Esophagus squamous epithelium (tissue), 5 donors: ENCODE measurements around the gene HDC. TPM values are rescaled to one million over a fixed set of nuclear protein-coding genes. Genes with fewer than 3 reads are reported as not detected.

ENCODE experiments used
- DNase-seq: peaks from one replicate; lab custom pipeline; 2025; lab: John Stamatoyannopoulos, UW
- H3K27ac ChIP-seq, 4 donors: fragments of 200-600 bp; sonication (generic); one replicate each; pipeline ENCODE4 v1.5.1; 2016 to 2019; ENCODE audit warnings: mild to moderate bottlenecking in 1 of 4
- H3K27me3 ChIP-seq, 4 donors: fragments of 200-600 bp; sonication (generic); 1 replicate in 3 of 4; 2 replicates in 1 of 4; pipeline versions ENCODE4 v1.5.1 to v1.6.0; 2017 to 2021; ENCODE audit warnings: antibody characterized with exemption in 1 of 4
- H3K36me3 ChIP-seq, 3 donors: fragments of 200-600 bp; sonication (generic); one replicate each; pipeline ENCODE4 v1.5.1; 2016 to 2019
- H3K4me1 ChIP-seq, 3 donors: fragments of 200-600 bp; sonication (generic); one replicate each; pipeline ENCODE4 v1.5.1; 2017 to 2019
- H3K4me3 ChIP-seq, 4 donors: fragments of 200-600 bp; sonication (generic); 1 replicate in 3 of 4; 2 replicates in 1 of 4; pipeline ENCODE4 v1.5.1; 2016 to 2019; ENCODE audit warnings: mild to moderate bottlenecking in 2 of 4, moderate library complexity in 1 of 4
- H3K9me3 ChIP-seq, 3 donors: fragments of 200-600 bp; sonication (generic); one replicate each; pipeline ENCODE4 v1.5.1; 2016 to 2019
- POLR2A ChIP-seq, 4 donors: fragments of 450-650 bp; IDR thresholded peaks; one replicate each; pipeline ENCODE4 v1.6.1; 2017; ENCODE audit warnings: antibody characterized with exemption in 4 of 4, mild to moderate bottlenecking in 4 of 4, moderate library complexity in 3 of 4
- WGBS, 2 donors: methylation state at CpG; one replicate each; pipeline ENCODE4 v1.1.5; 2018; 5-methylcytosine and 5-hydroxymethylcytosine counted together
- intact Hi-C: fragments of 100-400 bp; cut with DNase I; formaldehyde crosslinking; loops from one replicate; pipeline ENCODE4 v1.15.0; 2022
- total RNA-seq, 4 donors: library from RNA; depleted of rRNA; stranded (reverse); fragments of >200 nt; gene quantifications; one replicate each; pipeline ENCODE4 v1.1.0, GENCODE V29; 2016
- TF ChIP-seq, protein P1 (sequence below), 6 experiments: fragments of 450-650 bp in 4 of 6; fragments of 200-600 bp in 2 of 6; sonication (generic) in 2 of 6; IDR thresholded peaks; one replicate each; pipeline ENCODE4 v1.5.1; 2016 to 2019; ENCODE audit warnings: antibody characterized with exemption in 6 of 6, mild to moderate bottlenecking in 4 of 6, moderate library complexity in 4 of 6
- donor health status: DM: yes; HTN: yes; CAD: no.

The HDC gene
- total RNA-seq, 4 donors from 2014 or later = 0.26 to 4.4 TPM; not detected in 2

DNA sequence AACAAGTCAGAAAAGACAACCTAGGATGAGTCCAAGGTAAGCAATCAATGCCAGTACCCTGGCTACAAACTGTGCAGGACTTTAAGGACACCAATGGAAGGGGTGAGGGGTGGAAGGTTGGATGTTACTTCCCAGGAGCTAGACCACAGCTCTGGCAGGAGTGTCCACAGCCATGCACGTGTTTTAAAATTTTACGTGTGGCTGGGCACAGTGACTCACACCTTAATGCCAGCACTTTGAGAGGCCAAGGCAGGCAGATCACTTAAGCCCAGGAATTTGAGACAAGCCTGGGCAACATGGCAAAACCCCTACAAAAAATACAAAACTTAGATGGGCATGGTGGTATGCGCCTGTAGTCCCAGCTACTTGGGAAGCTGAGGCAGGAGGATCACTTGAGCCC is 14.7 kb upstream of the HDC start:
- WGBS, 2 donors = 51 to 68% methylated on average over 3 of the region's 3 CpGs
- Histone ChIP-seq H3K4me3 (no peak overlapping the region), H3K9me3 (no peaks in the 10 kb centered on the region), H3K4me1 (peaks cover 0 to 6% (median 0%) of the 10 kb centered on the region in 3 donors), H3K36me3 (peaks cover 0 to 10% (median 0%) of the 10 kb centered on the region in 3 donors), H3K27me3 (no peaks in the 10 kb centered on the region), H3K27ac (no peak overlapping the region)
- no peak for DNase-seq
- intact Hi-C loops = no loop called here
- TF ChIP-seq, protein P1, sequence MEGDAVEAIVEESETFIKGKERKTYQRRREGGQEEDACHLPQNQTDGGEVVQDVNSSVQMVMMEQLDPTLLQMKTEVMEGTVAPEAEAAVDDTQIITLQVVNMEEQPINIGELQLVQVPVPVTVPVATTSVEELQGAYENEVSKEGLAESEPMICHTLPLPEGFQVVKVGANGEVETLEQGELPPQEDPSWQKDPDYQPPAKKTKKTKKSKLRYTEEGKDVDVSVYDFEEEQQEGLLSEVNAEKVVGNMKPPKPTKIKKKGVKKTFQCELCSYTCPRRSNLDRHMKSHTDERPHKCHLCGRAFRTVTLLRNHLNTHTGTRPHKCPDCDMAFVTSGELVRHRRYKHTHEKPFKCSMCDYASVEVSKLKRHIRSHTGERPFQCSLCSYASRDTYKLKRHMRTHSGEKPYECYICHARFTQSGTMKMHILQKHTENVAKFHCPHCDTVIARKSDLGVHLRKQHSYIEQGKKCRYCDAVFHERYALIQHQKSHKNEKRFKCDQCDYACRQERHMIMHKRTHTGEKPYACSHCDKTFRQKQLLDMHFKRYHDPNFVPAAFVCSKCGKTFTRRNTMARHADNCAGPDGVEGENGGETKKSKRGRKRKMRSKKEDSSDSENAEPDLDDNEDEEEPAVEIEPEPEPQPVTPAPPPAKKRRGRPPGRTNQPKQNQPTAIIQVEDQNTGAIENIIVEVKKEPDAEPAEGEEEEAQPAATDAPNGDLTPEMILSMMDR (IDR thresholded peaks at IDR 0.05) = no peak
- no peak for TF ChIP-seq POLR2A (IDR thresholded peaks at IDR 0.05)

DNA sequence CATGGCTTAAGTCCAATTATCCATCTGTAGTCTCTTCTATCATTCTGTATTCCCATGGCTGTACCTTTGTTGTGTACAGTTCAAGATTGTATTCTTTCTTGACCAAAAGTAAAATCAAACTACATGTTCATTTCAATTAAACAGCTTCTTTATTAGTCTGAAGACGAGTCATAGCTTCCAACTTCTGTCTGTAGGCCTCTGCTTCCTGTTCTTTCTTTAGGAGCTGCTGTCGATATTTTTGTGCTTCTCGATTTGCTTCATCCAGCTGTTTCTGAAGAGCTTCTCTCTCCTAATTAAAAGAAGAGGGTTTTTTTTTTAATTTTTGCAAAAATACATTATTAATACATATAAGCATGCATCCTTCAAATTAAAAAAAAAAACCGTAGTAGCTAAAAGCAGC is 13.0 kb upstream of the HDC start:
- Histone ChIP-seq H3K27ac (no peak overlapping the region), H3K27me3 (no peaks in the 10 kb centered on the region), H3K4me3 (no peak overlapping the region), H3K9me3 (no peaks in the 10 kb centered on the region), H3K4me1 (peaks cover 0 to 6% (median 0%) of the 10 kb centered on the region in 3 donors), H3K36me3 (peaks cover 0 to 7% (median 0%) of the 10 kb centered on the region in 3 donors)
- DNase-seq = no peak
- TF ChIP-seq POLR2A (IDR thresholded peaks at IDR 0.05) = no peak
- TF ChIP-seq, protein P1 (IDR thresholded peaks at IDR 0.05) = no peak
- intact Hi-C loops = no loop called here
- 76 to 78% methylated on average over 4 of the region's 4 CpGs for WGBS, 2 donors

DNA sequence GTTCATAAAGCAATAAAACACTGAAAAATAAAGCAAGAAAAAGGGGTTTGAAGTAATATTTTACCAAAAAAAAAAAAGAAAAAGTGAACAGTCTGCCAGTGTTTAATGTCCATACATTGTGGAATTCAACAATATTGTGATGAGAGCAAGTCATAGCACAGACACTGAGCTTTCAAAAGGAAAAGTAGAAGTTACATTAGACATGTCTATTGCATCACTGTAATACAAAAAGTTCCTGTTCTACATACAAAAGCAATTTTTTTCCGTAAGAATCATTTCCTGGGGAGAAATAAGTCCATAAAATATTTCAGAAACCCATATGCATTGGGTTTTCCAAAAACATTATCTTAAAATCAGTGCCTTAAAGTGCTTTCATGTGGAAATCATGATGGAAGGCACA is 11.8 kb upstream of the HDC start:
- Histone ChIP-seq H3K27me3 (no peaks in the 10 kb centered on the region), H3K4me1 (peaks cover 0 to 6% (median 0%) of the 10 kb centered on the region in 3 donors), H3K36me3 (peaks cover 0 to 7% (median 0%) of the 10 kb centered on the region in 3 donors), H3K27ac (no peak overlapping the region), H3K4me3 (no peak overlapping the region), H3K9me3 (no peaks in the 10 kb centered on the region)
- intact Hi-C loops = no loop called here
- TF ChIP-seq, protein P1 (IDR thresholded peaks at IDR 0.05) = no peak
- no peak for TF ChIP-seq POLR2A (IDR thresholded peaks at IDR 0.05)
- WGBS, 2 donors = 76 to 77% methylated on average over 1 of the region's 1 CpG
- DNase-seq = no peak

DNA sequence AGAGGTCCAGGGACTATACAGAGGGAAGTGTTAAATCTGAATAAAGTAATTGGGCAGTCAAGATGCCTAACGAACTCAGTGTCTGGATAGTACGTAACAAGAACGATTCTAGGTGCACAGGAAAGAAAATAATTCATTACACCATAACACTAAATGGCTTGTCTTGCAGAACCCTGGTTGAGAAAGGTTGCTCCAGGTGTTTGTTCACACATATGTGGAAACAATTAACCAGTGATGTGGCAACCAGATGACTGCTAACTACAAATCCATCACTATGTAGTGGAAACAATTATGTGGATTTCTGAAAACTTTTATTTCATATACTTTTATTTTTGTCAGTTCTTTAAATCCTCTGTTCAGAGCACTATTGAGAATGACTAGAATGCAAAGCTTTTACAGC is 10.4 kb upstream of the HDC start:
- Histone ChIP-seq H3K36me3 (peaks cover 0 to 7% (median 0%) of the 10 kb centered on the region in 3 donors), H3K4me1 (peaks cover 0 to 6% (median 0%) of the 10 kb centered on the region in 3 donors), H3K4me3 (no peak overlapping the region), H3K9me3 (no peaks in the 10 kb centered on the region), H3K27me3 (no peaks in the 10 kb centered on the region), H3K27ac (no peak overlapping the region)
- DNase-seq = no peak
- 88 to 90% methylated on average over 3 of the region's 3 CpGs for WGBS, 2 donors
- TF ChIP-seq, protein P1 (IDR thresholded peaks at IDR 0.05) = no peak
- no peak for TF ChIP-seq POLR2A (IDR thresholded peaks at IDR 0.05)
- intact Hi-C loops = no loop called here

DNA sequence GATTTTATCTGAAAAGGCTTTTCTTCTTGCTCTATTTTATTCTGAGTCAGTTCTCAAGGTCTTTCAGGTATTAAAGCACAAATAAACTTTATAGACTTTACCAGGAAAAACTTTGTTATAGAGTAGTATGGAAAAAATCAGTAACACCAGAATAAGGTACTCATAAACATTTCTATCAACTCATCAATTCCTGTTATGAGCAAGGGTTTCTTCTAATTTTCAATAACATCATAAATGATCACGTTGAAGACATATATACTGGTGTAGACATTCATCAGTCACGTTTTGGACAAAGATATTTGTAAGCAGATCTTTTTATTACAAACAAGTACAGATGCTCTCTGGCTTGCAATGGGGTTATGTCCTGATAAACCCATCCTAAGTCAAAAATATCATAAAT is 9.6 kb upstream of the HDC start:
- Histone ChIP-seq H3K4me3 (no peak overlapping the region), H3K36me3 (peaks cover 0 to 7% (median 0%) of the 10 kb centered on the region in 3 donors), H3K27me3 (no peaks in the 10 kb centered on the region), H3K27ac (no peak overlapping the region), H3K4me1 (peaks cover 0 to under 1% (median 0%) of the 10 kb centered on the region in 3 donors), H3K9me3 (no peaks in the 10 kb centered on the region)
- DNase-seq = no peak
- TF ChIP-seq POLR2A (IDR thresholded peaks at IDR 0.05) = no peak
- TF ChIP-seq, protein P1 (IDR thresholded peaks at IDR 0.05) = no peak
- WGBS, 2 donors = 43 to 47% methylated on average over 2 of the region's 2 CpGs
- intact Hi-C loops = no loop called here
